NCI-H2171 treated with DMSO at 0.1 percent for 48 hours (cell line): Measurements from ENCODE around the gene DDN.
A peak's percentile ranks its signal among the peaks of the same experiment; 100 is the strongest.

Source experiments
- DNase-seq: peaks from one replicate; lab custom pipeline; 2025; lab: John Stamatoyannopoulos, UW

Gene DDN

DNA sequence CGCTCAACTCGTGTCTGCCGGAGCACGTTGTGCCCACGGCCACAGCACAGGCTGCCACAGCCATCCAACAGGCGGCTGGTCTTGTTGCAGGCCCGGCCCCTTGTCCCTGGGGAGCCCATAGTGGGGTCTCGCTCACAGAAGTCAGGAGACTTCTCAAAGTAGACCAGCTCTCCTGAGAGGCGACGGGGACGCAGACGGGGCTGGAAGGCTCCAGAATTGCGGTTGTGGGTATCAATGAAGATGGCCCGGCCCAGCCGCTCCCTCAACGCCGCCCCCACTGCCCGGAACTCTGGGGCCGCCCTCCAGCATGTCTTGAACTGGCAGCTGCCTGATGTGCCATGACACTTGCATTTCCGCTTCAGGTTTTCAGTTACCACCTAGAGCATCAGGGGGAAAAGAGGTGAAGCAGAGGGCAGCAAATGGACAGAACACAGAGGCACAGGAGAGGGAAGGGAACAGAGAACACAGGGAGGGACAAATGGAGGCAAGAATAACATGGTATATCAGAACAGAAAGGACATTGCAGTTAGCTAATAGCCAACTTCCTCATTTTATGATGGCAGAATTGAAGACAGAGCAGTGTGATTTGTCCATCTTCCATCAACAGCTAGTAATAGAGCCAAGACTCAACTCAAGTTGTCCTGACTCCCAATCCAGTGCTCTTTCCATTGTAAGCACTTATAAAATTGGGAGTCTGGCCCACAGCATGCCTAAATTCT lies 32.8 kb downstream of the DDN start:
- no peak for DNase-seq

DNA sequence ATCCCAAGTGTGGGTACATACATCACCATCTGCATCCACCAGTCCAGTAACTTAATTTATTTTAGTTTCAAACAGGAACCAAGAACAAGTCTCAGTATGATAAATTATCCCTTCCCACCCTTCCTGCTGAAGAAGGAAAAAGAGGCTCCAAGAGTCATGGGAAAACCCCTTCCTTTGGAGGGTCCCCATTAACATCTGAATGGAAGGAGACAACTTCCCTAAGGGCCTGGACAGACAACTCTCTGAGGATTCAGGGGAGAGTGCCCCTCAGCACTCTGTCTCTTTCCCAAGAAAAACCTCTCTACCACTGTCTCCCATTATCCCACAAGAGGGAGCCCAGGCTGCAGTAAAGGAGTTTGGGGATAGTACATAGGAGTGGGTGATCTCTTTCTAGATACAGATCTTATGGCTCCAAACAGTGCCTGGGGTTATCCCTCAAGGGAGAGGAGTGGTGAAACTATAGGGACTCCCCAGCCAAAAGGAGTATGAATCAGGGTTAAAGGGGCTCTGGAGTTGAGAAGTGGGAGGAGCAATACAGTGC lies 33.8 kb downstream of the DDN start:
- no peak for DNase-seq

DNA sequence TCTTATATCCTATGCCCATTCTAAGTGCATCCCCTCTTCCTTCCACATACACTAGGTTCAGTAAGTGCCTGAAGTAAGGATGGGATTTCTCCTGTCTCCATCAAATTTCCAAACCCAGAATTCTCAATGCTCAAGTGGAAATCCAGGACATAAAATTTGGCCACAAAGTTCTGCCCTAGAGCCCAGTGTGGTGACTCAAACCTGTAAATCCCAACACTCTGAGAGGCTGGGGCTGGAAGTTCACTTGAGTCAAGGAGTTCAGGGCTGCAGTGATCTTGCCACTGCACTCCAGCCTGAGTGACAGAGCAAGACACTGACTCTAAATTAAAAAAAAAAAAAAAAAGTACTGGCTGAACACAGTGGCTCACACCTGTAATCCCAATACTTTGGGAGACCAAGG lies 37.4 kb downstream of the DDN start:
- DNase-seq = no peak

DNA sequence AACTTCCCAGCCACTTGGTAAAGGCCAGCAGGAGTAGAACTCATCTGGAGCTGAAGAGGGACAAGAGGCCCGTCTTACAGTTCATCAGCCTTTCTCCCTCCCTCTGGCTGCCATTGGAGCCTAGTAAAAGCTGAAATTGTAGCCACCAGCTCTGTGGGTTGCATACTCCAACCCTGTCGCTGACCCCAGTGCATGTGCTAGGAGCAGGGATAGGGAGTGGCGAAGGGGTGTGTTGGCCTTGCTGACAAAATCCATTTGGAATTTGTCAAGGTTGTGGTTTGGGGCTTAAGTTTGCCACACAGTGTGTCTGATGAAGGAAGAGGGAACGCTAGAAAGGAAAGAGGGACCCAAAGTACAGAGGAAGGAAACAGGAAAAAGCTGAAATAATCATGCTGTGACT lies 37.8 kb downstream of the DDN start:
- DNase-seq = no peak

DNA sequence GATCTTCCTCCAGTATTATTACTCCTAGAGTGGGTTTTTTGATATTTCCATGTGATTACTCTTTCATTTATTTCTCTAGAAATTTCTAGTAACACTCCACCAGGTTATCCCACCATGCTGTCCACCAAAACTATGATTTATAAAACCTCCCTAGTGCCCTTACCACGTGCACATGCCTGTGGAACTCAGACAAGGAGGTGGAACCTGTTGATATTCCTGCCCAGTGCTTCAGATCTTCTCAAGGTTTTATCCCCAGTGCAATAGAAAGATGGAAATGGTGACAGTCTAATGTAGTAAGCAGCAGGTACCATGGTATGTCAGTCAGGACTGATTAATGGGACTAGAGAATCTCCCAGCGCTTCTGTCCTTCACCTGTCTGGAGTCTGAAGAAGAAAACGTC lies 38.3 kb downstream of the DDN start:
- no peak for DNase-seq

DNA sequence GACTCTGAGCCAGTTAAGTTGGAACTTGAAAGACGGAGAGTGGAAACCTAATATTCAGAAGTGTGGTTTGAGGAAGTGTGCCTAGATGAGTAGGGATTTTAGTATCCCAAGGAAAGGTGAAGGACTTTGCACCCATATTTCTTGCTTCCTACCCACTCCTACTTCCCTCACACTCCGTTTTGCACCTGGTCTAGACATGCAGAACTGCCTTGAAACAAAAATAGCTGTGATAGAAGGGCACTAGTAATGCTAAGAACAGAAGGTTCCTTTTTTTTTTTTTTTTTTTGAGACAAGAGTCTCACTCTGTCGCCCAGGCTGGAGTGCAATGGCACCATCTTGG lies 41.2 kb downstream of the DDN start:
- peak; percentile 76 for DNase-seq

DNA sequence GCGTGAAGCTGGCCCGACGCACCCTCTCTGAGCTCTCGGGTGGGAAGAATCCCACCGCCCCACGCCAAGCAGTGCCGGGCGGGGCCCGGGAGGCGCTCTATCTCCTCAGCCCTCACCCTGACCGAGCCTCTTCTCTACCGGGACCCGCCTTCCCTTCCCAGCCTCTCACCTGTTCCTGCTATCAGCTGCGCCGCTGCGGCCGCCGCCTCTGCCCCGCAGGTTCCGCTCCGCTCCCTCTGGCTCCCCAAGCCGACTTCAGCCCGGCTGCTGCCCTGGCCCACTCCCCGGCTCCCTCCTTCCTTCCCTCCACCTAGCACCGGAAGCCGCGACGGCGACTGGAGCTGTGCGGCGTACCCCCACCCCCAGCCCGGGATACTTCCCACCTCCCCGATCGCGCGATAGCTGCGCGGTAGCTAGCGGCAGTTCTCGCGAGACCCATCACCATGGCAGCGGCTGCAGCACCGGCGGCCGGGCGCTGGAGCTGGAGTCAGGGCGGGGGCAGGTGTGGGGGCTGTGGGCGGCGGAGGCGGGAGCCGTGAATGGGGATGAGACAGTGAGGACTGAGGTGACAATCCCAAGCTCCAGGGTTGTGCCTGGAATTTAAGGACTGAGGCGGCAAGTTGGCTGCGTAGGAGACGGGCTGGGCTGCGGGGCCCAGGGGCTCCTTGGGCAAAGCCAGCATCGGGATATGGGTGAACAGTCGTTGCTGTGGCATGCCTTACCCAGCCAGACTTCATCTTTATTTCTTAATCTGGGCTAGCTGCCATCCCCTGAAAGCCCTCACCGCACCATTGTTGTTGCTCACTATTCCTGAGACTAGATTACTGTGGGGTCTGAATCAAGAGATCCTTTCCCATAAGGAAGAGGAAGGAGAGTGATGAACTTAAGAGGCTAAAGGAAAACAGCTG lies 41.8 kb downstream of the DDN start, which contains the start of gene ARF3:
ARF3 (minus strand) TSS at position 347 of the 908 bp plus-strand sequence. CDS start 16,392 bp downstream, outside the sequence.
- DNase-seq = peak; percentile 95

DNA sequence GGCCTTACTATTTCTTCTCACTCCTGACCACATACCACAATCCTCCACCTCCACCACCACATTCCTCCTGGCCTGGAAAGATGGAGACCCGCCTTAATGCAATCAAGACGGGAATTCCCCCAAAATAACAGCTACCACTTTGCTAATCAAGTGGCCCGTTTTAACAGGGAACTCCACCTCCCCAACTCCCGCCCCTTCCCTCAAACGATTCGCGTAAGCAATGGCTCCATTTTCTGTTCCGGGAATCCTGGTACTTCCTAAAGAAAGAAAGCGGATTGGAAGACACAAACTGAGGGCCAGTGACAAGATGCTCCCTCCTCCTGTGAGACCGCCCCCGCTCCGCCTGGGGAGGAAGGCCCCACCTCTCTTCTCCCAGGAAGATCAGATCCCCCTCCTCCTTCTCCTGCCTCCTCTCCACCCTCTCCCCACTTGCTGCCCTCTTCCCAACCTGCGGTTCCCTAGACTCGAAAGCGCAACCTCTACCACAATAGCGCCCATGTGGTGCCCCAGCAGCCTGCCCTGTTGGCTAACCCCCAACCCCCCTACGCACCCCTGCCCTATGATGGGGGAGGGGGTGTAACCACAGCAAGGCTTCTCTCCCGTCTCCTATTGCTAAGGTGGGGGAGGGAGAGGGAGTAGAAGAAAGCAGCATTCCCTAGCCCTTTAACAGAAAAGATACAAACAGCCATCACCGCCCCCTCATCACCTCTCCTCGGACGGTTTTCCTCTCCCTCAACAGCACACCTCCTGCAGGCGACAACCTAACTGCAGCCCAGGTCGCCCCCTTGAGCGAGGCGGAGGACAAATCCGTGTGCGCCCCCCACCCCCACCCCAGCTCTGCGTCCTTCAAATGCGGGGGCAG lies 42.7 kb downstream of the DDN start:
- peak; percentile 97 for DNase-seq

DNA sequence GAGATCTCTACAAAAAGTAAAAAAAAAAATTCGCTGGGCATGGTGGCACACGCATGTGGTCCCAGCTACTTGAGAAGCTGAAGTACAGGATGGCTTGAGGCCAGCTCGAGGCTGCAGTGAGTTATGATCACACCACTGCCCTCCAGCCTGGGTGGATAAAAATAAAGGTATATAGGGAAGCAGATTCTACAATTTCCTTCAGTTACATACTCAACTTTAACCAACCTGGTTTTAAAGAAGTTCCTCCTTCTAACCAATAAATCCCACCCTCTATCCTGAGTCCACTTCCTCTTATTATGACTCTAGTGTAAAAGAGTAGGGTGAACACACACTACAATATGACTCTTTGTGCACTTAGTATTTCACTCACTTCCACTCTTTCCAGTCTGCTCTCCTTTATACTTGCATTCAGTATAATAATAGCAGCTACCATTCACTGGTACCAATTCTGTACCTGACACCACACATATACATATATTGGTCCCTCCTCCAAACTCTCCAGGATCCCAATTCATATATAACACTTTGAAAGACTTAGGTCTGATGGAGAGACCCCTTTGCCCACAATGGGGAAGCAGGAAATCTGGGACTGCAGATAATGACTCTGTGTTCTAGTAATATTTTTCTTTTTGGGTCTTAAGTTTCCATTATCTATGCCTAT lies 44.2 kb downstream of the DDN start:
- DNase-seq = no peak

DNA sequence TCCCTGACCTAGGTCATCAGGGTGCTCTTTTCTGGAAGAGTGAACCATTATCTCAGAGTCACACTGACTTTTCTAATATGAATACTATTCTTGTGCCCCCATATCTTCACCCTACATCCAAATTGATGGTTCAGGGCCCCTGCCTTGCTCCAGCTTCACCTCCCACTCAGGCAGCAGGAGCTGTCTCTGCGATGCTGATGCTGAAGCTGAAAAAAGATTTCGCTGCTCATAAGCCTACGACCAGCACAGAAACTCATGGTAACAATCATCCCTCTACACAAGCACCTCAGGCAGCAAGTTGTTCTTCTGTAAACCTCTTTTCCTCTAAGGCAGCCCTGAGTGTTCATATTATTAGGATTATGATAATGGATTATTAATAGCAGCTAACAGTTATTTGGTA lies 45.1 kb downstream of the DDN start:
- DNase-seq = no peak

DNA sequence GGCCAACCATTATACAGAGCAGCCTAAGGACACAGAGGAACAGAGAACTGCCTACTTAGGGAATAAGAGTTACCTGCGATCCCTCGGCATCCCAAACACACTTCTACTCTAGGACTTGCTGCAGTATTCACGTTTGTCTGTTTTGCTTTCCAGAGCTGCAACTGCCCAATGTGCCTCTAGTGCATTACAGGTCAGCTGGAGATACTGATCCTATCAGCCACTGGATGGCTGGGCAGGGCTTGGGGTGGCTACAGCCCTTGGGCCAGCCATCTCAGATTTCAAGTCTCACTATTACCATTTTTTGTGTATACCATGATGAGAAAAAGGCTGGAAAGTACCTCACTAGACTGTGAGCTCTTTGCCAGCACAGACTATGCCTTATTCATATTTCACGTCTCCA lies 46.5 kb downstream of the DDN start:
- DNase-seq = no peak

DNA sequence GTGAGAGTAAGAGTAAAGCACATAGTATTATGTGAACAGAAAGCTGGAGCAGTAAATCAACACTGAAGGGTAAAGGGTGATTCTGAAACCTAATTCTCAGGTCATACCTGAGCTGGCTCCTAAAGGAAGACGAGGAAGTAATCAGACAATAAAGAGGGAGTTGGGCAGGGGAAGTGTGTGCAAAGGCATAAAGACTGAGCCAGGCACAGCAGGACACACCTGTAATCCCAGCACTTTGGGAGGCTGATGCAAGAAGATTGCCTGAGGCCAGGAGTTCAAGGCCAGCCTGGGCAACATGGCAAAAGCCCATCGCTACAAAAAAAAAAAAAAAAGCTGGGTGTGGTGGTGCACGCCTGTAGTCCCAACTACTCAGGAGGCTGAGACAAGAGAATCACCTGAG lies 51.4 kb downstream of the DDN start:
- no peak for DNase-seq

DNA sequence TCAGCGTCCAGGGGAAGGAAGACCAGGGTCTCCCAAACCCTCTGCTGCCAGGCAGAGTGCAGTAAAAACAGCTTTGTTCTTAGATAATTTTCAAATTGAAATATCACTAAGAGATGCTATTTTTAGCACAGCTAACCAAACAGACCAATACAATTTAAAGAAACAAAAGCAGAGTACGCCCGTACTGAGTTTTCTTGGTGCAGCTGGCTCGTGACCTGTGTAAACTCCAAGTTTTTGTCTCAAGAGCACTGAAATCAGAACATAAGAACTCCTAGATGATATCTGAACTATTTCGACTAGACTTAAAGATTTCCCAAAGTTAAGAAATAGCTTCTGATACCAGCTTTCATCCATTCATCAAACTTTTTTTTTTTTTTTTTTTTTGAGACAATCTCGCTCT lies 52.2 kb downstream of the DDN start:
- no peak for DNase-seq

DNA sequence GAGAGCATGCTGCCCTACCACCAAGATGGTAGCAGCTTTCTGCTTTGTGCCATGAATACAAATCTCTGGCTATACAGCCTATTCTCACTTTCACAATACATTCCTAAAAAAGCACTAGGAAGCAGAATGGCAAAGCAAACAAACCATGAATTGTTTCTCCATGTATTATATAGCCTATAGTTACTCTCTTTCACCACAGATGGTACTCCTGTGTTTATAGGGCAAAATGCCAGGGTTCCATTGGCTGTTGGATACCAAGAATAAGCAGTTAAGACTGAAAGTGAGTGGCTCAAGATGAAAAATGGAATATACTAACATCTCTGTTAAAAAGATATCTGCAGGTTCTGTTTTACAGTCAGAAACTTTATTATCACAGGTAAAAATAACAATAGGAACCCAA lies 53.0 kb downstream of the DDN start:
- DNase-seq = peak; percentile 58
